ENCODE measurements around the gene TMEM236.

DNA sequence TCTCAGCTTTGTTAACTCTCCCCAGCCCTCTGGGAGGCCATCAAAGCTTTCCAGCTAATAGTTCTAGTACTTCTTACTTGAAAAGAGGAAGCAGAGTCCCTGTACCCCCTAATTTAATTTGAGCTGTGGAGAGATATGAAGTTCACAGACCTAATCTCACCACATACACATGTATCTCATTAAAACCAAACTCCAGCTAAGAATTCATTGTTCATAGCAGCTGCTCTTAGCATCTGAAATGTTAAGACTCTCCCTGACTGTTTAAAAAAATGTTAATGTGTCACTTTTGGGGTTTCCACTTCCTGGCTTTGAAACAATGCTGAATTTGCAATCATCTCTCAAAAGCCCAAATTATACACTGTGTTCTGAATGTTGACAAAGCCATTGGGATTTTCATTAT lies 41.0 kb downstream of the TMEM236 start:
- TF ChIP-seq ZFX (IDR thresholded peaks at IDR 0.05) (no peak), ELF1 (IDR thresholded peaks at IDR 0.05; ENCODE audit: borderline replicate concordance, low read depth) (no peak), POLR2A (IDR thresholded peaks at IDR 0.05; ENCODE audit: borderline replicate concordance, extremely low read depth, insufficient read depth, insufficient read length) (no peak), YY1 (IDR thresholded peaks at IDR 0.05; ENCODE audit: extremely low read depth, insufficient replicate concordance, low read depth, low read length) (no peak), MAX (IDR thresholded peaks at IDR 0.05) (no peak), JUND (IDR thresholded peaks at IDR 0.05) (no peak), EGR1 (IDR thresholded peaks at IDR 0.05; ENCODE audit: low read depth) (no peak), FOSL1 (IDR thresholded peaks at IDR 0.05; ENCODE audit: low read depth) (no peak), SRF (IDR thresholded peaks at IDR 0.05; ENCODE audit: low read depth) (no peak), RAD21 (IDR thresholded peaks at IDR 0.05; ENCODE audit: low read depth) (no peak), EZH2phosphoT487 (IDR thresholded peaks at IDR 0.05; ENCODE audit: borderline replicate concordance) (no peak), CEBPB (IDR thresholded peaks at IDR 0.05; ENCODE audit: low read depth) (no peak), EZH2 (IDR thresholded peaks at IDR 0.05) (no peak)
- TF ChIP-seq, protein P1, sequence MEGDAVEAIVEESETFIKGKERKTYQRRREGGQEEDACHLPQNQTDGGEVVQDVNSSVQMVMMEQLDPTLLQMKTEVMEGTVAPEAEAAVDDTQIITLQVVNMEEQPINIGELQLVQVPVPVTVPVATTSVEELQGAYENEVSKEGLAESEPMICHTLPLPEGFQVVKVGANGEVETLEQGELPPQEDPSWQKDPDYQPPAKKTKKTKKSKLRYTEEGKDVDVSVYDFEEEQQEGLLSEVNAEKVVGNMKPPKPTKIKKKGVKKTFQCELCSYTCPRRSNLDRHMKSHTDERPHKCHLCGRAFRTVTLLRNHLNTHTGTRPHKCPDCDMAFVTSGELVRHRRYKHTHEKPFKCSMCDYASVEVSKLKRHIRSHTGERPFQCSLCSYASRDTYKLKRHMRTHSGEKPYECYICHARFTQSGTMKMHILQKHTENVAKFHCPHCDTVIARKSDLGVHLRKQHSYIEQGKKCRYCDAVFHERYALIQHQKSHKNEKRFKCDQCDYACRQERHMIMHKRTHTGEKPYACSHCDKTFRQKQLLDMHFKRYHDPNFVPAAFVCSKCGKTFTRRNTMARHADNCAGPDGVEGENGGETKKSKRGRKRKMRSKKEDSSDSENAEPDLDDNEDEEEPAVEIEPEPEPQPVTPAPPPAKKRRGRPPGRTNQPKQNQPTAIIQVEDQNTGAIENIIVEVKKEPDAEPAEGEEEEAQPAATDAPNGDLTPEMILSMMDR (IDR thresholded peaks at IDR 0.05 in 2 of 3, conservative IDR thresholded peaks at IDR 0.05 in 1 of 3; ENCODE audit: borderline replicate concordance in 1 of 3, insufficient read depth in 1 of 3, low read depth in 2 of 3, low read length in 2 of 3): no peak

All from HCT116 (cell line).